HG03457 (cell line): Measurements from ENCODE around the gene ELOVL1.
"Not testable (repeated sequence)": the region's sequence is repeated elsewhere in the genome, so short reads cannot be mapped to it uniquely, and the experiment has no call there.

Experiments used
- ATAC-seq: cut with Tn5 transposase; IDR thresholded peaks from one replicate; pipeline ENCODE4 v1.9.1; 2021; ENCODE audit warnings: moderate number of reproducible peaks; ENCODE audit not compliant: unreplicated experiment

ELOVL1 gene

DNA sequence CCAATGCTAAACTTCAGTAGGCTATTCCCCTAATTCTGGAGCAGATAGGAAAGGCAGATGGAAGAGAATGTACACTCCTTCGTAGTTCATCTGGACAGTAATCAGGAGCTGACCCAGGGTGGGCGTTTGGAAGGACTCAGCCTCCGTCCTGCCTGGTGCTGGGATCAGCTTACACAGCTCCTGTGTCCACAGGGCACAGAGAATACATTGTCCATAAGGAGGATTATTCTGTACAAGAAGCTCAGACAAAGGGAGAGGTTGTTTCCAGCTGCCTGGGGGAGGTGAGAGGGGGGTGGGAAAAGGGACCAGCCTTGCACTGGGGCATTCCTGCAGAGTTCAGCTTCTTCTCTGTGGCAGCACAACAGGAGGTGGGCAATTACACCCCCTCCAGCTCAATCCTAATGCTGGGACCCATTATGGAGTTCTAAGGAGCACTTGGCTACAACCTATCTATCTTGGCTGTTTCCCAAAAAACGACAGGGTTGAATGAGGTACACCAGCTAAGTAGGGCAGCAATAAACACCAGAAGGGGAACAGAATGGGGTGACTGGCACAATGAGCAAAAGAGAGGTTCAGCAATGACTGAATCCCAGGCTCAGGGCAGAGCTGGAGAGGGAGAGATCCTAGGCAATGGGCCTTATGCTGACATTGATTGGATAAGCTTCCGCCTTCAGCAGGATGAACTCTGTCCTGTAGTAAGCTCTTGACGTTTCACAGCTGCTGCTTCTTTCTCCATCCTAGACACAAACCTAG lies 14.4 kb upstream of the ELOVL1 start:
- no peak for ATAC-seq

DNA sequence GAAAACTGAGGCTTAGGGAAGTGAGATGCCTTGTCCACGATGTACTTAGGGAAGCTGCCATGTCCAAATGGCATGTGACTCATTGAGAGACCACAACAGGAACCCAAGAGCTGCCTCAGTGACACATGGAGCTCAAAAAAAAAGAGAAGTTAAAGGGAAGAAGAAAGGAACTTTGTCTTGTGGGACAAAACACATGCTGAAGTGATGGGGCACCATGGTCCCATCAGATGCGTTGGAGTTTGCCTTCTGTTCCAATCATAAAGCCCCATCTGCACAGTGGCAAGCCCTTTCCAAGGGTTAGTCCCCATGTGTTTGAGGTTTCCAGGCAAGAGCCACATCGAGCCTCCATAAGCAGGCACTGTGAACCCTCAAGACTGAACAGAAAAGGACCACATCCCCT lies 13.8 kb upstream of the ELOVL1 start:
- no peak for ATAC-seq

DNA sequence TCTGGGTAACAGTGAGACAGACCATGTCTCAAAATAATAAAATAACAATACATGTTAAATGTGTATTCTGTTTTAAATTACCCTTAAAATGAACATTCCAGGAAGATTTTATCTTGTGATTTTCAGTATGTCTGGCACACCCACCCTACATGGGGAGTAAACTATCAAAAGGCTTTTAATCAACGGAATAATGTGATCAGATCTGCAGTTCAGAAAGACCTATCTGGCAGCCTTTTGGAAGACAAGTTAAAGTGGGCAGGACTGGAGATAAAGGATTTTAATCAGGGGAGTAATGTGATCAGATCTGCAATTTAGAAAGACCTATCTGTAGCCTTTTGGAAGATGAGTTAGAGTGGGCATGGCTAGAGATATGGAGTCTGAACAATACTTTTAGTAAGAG lies 11.7 kb upstream of the ELOVL1 start:
- no peak for ATAC-seq

DNA sequence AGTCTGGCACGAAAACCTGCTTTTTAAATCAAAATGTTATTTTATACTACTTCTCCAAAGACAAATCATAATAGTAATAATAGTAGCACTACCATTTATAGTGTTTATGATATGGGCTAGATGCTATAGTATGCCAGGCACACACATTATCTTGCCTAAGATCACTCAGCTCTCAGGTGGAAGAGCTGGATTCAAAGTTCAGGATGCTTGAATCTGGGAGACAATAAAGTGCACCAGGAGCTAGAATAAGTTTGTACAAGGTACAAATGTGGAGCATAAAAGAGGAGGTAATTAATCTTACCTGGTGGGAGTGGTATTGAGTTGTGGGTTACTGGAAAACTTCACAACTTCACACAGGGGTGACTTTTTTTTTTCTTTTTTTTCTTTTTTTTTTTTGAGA lies 10.0 kb upstream of the ELOVL1 start:
- ATAC-seq = no peak

DNA sequence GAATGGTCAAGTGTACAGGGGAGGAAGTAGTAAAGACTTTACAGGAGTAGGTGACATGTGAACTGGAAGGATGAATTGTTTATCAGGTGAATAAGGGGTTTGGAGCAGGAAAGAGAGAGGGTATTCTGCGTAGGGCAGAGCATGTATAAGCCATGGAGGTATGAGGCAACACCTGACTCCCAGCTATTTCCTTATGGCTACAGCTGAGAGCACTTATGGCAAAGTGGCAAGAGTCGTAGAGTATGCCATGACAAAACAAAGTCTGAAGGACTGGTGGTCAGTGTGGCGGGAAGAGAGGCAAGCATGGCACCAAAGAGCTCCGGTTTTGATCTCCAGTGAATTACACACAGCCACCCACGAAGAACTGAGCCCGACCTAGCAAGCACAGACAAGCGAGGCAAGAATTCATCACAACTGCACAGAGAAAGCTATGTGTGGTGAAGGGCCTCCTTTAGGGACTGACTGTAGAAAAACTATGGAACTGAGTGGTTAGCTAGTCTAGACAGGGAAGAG lies 9.0 kb upstream of the ELOVL1 start:
- no peak for ATAC-seq

DNA sequence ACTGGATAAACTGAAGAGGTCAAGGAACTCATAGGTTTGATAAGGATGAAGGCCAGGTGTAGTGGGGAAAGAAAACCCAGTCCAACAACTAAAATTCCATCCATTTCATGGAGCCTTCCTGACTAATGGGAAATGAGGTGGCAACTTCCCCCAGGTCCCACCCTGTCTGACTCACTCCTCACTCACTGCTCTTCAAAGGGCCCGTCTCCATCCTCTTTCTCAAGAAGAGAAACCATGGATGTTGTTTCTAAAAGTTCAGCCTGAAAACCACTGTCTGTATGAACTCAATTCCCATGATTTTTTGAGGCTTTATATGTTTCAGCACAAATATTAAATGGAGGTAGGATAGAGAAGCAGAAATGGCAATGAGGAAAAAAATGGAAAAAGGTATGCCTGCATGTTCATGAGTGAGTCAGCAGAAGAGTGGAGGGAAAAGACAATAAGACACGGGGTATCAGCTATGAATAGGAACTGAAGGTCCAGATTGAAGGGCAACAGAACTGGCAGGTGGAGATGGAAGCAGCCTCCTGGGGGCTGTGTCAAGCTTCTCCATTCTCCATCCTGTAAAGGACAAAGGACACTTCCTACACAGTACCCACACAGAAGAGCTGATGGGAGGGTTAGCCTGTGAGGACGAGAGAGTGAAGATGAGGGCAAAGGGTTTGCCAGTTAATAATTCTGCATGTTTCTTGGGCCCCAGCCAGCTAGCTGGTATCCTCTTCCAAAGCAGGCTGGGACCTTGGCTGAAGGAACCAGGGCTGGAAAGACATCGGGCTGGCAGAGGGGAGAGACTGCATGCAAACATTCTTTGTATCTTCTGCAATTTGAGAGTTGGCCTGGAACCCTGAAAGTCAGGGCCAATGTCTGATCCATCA lies 5.5 kb upstream of the ELOVL1 start:
- no peak for ATAC-seq

DNA sequence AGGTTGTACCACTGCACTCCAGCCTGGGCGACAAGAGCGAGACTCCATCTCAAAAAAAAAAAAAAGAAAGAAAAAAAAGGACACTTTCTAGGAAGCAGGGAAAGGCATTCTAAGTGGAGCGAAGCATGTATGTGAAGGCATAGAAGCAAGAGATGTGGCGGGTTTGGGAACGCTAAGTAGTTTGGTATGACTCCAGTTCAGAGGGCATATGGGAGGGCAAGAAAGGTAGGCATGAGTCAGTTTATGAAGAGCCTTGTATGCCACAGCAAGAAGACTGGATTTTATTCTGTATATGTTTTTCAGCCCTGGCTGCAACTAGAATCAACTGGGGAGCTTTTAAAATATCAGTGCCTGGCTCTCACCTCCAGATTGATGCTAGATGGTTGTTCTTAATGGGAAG lies 4.4 kb upstream of the ELOVL1 start:
- ATAC-seq = no peak

DNA sequence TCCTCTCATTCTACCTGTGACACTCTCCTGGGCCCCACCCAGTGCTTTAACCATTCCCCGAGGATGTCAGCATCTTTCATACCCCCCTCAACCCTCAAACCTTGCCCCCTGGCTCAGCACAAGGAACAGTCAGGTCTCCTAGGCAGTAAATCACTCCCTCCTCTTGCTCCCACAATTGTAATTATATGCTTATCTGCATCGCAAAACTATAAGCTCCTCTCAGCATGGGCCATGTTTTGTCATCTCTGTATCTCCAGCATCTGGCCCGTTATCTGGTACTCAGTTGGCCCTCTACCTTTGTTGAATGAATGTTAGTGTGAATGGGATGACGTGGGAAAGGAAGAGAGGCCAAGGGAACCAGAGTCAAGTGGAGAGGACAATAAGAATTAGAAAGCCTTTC lies 2.8 kb upstream of the ELOVL1 start:
- no peak for ATAC-seq

DNA sequence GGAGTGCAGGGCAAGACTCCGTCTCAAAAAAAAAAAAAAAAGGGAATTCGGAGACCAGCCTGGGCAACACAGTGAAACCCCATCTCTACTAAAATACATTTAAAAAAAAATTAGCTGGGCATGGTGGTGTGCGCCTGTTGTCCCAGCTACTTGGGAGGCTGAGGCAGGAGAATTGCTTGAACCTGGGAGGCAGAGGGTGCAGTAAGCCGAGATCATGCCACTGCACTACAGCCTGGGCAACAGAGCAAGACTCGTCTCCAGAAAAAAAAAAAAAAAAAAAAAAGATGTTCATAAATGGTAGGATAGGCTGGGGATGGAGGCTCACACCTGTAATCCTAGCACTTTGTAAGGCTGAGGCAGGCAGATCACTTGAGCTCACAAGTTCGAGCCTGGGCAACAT lies 2.0 kb upstream of the ELOVL1 start:
- not testable (repeated sequence) for ATAC-seq

DNA sequence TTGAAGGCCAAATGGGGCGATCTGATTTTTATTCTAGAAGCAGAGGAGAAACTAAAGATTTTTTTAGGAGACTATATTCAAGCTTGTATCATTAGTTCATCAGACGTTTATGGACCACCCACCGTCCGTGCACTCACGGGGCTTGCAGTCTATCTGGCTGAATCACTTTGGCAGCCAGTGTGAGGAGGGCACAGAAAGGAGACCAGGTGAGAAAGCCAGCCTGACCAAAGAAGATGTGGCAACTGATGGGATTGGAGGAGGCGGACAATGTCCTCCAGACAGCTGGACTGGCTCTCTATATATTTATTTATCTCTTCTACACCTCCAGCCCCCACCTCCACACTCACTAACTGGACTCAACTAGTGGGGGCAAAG lies 822 bp upstream of the ELOVL1 start:
- no peak for ATAC-seq

DNA sequence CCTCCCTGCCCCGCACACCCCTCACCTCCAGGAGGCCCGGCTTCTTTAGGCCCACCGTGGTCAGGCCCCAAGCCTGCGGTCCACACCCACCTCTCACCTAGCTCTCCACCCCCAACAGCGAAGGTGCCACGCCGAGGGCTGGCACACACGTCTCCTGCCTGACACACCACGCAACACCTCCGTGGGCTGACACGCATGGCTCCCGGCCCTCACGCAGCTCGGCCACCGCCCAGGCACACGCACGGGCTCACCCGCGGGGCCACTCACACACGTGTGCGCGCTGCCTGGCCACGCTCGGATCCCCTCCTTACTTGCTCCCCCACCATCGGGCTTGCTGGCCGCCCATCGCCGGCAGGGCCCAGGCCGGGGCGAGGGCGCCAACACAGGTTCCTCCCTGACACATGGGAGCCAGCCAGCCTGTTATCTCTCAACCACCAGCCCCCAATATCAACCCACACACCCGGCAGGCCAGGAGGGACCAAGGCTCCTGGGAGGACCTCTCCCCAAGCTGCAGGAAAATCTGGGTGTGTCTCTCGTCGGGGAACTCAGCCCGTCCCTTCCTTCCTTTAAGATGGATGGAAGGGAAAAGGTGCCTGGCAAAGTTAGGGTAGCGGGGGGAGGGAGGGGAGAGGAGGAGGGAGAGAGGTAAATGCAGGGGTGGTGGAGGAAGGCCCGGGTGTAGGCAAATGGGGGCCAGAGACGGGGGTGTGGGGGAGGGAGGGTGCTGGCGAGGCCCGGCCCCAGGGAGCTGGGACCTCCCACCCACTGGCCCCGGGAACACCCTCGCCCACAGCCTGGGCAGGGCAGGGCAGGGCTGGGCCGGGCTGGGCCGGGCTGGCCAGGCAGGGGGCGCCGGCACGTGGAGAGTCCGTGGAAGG lies 546 bp downstream of the ELOVL1 start:
- peak; percentile 24 for ATAC-seq

DNA sequence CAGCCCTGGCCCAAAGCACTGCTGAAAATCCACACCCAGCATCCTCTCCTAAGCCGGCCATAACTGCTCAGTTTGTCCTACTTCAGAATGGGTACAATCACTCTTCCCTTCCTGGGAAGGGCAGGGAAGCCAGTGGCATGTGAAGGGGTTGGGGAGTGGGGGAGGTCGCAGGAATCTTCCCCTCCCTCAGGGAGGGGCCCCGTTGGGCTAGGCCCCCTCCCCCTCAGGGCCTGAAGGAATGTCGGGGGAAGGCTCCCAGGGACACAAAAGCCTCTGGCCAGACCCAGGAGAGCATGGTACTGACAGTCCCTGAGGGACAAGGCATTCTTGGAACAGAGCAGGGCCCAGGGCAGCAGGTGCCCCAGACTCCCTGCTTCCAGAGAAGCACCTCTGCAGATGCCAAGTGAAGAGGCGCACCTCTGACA lies 1.2 kb downstream of the ELOVL1 start:
- ATAC-seq = no peak

DNA sequence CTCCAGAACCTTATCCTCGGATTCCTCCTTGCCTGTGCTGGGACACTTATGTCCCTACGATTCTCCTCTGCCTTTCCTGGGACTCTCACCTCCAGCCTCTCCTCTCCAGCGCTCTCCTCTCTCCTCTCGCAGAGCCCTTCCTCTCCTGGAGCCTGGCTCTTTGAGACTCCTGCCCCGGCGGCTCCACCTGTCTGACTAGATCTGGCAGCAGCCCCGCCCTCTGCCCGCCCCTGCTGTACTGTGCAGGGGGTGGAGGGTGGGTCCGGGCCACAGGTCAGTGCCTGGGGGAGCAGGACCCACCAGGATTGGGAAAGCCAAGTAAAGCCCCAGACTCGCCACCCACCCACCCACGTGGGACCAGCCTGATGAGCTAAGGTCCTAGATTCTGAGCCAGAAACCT lies 1.6 kb downstream of the ELOVL1 start:
- no peak for ATAC-seq

DNA sequence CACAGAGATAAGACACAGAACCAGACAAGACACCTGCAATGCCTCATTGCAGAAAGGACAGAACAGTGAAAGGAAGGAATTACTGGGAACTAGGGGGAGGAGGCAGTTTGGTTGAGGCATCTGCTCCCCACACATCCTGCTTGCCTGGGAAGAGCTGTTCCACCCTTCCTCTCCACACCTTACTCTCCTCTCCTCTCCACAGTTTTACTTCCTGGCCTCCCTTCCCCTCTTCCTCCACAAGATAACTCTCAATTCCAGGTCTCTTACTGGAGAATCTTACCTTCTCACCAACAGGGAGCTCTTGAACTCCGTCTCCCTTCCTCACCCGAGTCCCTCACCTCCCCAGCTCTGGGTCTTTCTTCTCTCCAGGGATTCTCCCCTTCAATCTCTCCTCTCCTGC lies 2.1 kb downstream of the ELOVL1 start:
- ATAC-seq = no peak

DNA sequence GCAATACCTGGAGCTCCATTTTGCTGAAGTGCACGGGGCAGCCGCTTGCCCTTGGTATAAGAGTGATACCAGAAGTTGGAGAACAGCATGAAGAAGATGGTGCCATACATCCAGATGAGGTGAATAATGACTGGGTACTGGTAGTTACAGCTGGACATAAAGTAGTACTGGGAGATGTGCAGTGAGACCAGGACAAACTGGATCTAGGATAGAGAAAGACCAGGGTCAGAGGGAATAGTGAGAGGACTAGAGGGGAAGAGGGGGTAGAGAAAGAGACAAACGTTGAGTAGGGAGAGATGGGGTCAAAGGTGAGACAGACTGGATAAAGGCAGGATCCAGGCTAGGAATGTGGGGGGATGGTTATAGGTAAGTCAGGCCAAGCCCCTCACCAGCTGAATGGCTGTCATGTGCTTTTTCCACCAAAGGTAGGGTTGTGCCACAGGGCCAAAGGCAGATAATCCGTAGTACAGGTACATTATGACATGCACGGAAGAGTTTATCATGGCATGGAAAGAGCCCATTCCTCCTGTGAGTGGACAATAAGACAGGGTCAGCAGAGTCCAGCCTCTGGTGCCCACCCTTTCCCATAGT lies 3.8 kb downstream of the ELOVL1 start:
- no peak for ATAC-seq

DNA sequence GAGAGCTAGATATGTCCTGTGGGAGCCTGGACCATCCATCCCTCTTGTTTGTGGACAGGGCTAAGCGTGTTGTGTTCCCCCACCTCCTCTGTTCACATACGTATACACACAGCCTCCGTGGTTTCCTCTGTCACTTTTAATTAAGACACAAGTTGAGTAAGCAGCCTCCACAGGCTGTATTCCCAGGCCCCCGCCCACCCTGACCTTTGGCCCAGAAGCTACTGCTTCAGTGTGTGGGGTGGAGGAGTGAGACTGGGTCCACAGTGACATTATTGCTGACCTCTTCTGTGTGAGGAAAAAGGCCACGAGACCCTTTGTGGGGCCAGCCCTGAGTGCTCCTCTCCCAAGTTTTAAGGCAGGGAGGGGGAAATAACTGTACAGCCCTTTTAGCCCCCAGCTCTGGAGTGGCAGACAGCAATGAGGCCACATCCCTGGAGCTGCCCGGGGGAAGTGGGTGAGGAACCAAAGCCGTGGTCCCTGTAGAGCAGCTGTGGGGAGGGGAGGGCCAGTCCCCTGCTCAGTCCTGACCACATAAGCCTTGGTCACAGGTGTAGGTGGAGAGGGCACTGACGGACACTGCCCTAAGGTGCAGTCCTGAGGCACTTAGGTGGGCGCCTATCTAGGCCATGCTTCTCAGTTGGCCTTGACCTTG lies 4.4 kb downstream of the ELOVL1 start:
- no peak for ATAC-seq

DNA sequence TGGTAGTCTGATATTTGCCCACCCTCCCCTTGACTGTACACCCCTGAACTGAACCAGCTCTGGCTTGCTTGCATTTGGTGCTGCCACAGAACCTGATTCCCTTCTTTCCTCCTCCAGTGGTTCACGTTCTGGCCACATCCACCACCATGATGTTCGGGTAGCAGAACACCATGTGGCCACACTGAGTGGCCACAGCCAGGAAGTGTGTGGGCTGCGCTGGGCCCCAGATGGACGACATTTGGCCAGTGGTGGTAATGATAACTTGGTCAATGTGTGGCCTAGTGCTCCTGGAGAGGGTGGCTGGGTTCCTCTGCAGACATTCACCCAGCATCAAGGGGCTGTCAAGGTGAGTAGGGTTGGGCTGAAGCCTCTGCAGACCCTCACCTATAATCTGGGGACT lies 7.2 kb downstream of the ELOVL1 start:
- ATAC-seq = no peak

DNA sequence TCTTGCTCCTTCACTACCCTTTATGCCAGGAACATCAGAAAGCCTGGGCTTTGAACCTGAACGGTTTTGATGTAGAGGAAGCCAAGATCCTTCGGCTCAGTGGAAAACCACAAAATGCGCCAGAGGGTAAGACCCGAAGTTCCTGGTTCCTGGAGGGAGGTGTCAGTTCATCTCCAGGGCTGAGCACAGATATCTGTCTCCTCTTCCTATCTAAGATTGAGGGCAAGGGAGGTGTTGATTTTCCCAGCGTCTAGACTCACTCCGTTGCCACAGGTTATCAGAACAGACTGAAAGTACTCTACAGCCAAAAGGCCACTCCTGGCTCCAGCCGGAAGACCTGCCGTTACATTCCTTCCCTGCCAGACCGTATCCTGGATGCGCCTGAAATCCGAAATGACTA lies 8.1 kb downstream of the ELOVL1 start:
- no peak for ATAC-seq

DNA sequence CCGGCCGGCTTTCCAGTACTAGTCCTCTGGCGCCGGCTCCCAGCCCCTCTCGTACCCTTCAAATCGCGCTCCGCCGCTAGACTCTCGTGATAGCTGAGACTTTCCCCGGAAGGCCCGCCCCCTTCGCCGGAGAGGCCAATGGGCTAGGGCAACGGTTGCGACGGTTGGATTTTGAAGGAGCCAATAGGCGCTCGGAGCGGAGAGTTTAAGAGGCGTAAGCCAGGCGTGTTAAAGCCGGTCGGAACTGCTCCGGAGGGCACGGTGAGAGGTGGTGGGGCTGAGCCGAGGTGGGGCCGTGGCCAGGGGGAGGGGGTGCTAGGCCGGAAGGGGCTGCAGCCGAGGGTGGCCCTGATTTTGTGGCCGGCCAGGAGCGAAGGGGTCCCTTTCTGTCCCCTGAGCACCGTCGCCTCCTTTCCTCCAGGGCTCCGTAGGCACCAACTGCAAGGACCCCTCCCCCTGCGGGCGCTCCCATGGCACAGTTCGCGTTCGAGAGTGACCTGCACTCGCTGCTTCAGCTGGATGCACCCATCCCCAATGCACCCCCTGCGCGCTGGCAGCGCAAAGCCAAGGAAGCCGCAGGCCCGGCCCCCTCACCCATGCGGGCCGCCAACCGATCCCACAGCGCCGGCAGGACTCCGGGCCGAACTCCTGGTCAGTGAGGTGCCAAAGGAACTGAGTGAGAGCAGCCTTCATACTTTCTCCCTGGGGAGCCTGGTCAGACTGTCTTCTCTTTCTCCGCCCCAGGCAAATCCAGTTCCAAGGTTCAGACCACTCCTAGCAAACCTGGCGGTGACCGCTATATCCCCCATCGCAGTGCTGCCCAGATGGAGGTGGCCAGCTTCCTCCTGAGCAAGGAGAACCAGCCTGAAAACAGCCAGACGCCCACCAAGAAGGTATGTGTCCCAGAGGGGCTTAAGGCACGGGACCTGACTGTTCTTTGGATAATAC lies 8.8 kb downstream of the ELOVL1 start, which contains the start of gene CDC20:
TSS of gene CDC20 (plus strand) at position 236 of the 948 bp plus-strand sequence. CDS start at position 471, 235 bp downstream.
- ATAC-seq = peak; percentile 87
